IMR-90 (cell line): Measurements from ENCODE around the gene GOLT1B. TPM values are rescaled to one million over a fixed set of nuclear protein-coding genes. Genes with fewer than 3 reads are reported as not detected.

Experiments
- ATAC-seq: fragments of 200-7000 bp; cut with Tn5 transposase; 2 replicates; pipeline ENCODE4 v1.9.1; 2020; ENCODE audit warnings: low read depth, mild to moderate bottlenecking, moderate library complexity
- BruUV-seq: library from RNA; stranded (reverse); fragments of 400-500 nt; replicated peaks from 2 replicates; lab custom pipeline; 2021; lab: Mats Ljungman, UMichigan
- CTCF ChIA-PET: fragments of 300-600 bp; formaldehyde crosslinking; extraction: SDS; loops from one replicate; lab custom pipeline; 2021; ENCODE audit warnings: antibody characterized with exemption; lab: Yijun Ruan, JAX
- POLR2A ChIA-PET: fragments of 300-600 bp; sonication (Branson Sonifier 250); formaldehyde crosslinking; loops from one replicate; lab custom pipeline; 2022; ENCODE audit warnings: antibody characterized with exemption; ENCODE audit not compliant: unreplicated experiment; lab: Charles Lee
- DNase-seq: peaks from one replicate; pipeline ENCODE4 v3.0.0; 2013
- H2AFZ ChIP-seq: replicated peaks from 2 replicates; pipeline ENCODE3; 2013; ENCODE audit warnings: low read length, mild to moderate bottlenecking; ENCODE audit not compliant: poor library complexity
- H2AK5ac ChIP-seq: 2 replicates; pipeline ENCODE4 v1.6.1; 2013; ENCODE audit warnings: low read depth, low read length, inconsistent platforms
- H2AK9ac ChIP-seq: replicated peaks from 2 replicates; pipeline ENCODE3; 2013; ENCODE audit warnings: mild to moderate bottlenecking, low read depth, low read length, moderate library complexity; ENCODE audit not compliant: poor library complexity
- H2BK120ac ChIP-seq: 2 replicates; pipeline ENCODE4 v1.6.1; 2013; ENCODE audit warnings: low read depth, low read length, inconsistent platforms
- H2BK15ac ChIP-seq: 3 replicates; pipeline ENCODE4 v1.6.1; 2013; ENCODE audit warnings: low read depth, low read length, inconsistent platforms
- H2BK20ac ChIP-seq: 2 replicates; pipeline ENCODE4 v1.6.1; 2013; ENCODE audit warnings: low read depth, mild to moderate bottlenecking, inconsistent platforms, low read length, moderate library complexity
- H2BK5ac ChIP-seq: 2 replicates; pipeline ENCODE4 v1.6.1; 2013; ENCODE audit warnings: mild to moderate bottlenecking, low read depth, low read length, inconsistent platforms; ENCODE audit not compliant: poor library complexity, severe bottlenecking
- H3K14ac ChIP-seq: replicated peaks from 2 replicates; pipeline ENCODE4 v1.6.1; 2013; ENCODE audit warnings: low read depth, low read length, inconsistent platforms
- H3K18ac ChIP-seq: 2 replicates; pipeline ENCODE4 v1.6.1; 2013; ENCODE audit warnings: low read depth, low read length, control low read depth
- H3K23ac ChIP-seq: 2 replicates; pipeline ENCODE4 v1.6.1; 2013; ENCODE audit warnings: low read depth, low read length, inconsistent platforms
- H3K27ac ChIP-seq: 2 replicates; pipeline ENCODE4 v1.5.1; 2013; ENCODE audit warnings: mild to moderate bottlenecking, control low read depth, low read length; ENCODE audit not compliant: insufficient read depth
- H3K27me3 ChIP-seq: 2 replicates; pipeline ENCODE4 v1.6.1; 2013; ENCODE audit warnings: low read length; ENCODE audit not compliant: control insufficient read depth, insufficient read depth
- H3K36me3 ChIP-seq: 2 replicates; pipeline ENCODE4 v1.6.1; 2013; ENCODE audit warnings: low read length, mixed read lengths; ENCODE audit not compliant: control insufficient read depth, insufficient read depth
- H3K4ac ChIP-seq: 2 replicates; pipeline ENCODE4 v1.6.1; 2013; ENCODE audit warnings: low read depth, low read length, inconsistent platforms
- H3K4me1 ChIP-seq: 2 replicates; pipeline ENCODE4 v1.6.1; 2013; ENCODE audit warnings: low read length, mixed read lengths; ENCODE audit not compliant: control insufficient read depth, insufficient read depth
- H3K4me2 ChIP-seq: 2 replicates; pipeline ENCODE4 v1.6.1; 2013; ENCODE audit warnings: low read depth, mild to moderate bottlenecking, control low read depth, low read length, moderate library complexity
- H3K4me3 ChIP-seq: 2 replicates; pipeline ENCODE4 v1.5.1; 2013; ENCODE audit warnings: low read depth, mild to moderate bottlenecking, control low read depth, low read length, moderate library complexity; ENCODE audit not compliant: insufficient read depth
- H3K56ac ChIP-seq: 2 replicates; pipeline ENCODE4 v1.6.1; 2013; ENCODE audit warnings: low read length, inconsistent platforms; ENCODE audit not compliant: insufficient read depth; ENCODE audit errors: extremely low read depth
- H3K79me1 ChIP-seq, 2 experiments: 2 replicates each; pipeline ENCODE4 v1.6.1; 2013; ENCODE audit warnings: low read length in 2 of 2, inconsistent platforms in 1 of 2, low read depth in 1 of 2
- H3K9ac ChIP-seq: 2 replicates; pipeline ENCODE4 v1.6.1; 2013; ENCODE audit warnings: low read depth, low read length, control low read depth
- H3K9me1 ChIP-seq: 2 replicates; pipeline ENCODE4 v1.6.1; 2013; ENCODE audit warnings: low read length, inconsistent platforms; ENCODE audit not compliant: insufficient read depth
- H3K9me3 ChIP-seq: 2 replicates; pipeline ENCODE4 v1.6.1; 2013; ENCODE audit warnings: low read length; ENCODE audit not compliant: control insufficient read depth, insufficient read depth
- H4K20me1 ChIP-seq: 2 replicates; pipeline ENCODE4 v1.6.1; 2013; ENCODE audit warnings: low read length, inconsistent platforms; ENCODE audit not compliant: insufficient read depth
- H4K5ac ChIP-seq: 2 replicates; pipeline ENCODE4 v1.6.1; 2013; ENCODE audit warnings: mild to moderate bottlenecking, low read depth, low read length, control low read depth
- H4K8ac ChIP-seq, 2 experiments: 2 replicates each; pipeline ENCODE4 v1.6.1; 2013; ENCODE audit warnings: low read depth in 2 of 2, low read length in 2 of 2, control low read depth in 1 of 2, inconsistent platforms in 1 of 2
- H4K91ac ChIP-seq: 2 replicates; pipeline ENCODE4 v1.6.1; 2013; ENCODE audit warnings: low read depth, low read length, inconsistent platforms; ENCODE audit not compliant: insufficient read depth
- BHLHE40 ChIP-seq: fragments of 150-350 bp; IDR thresholded peaks from 2 replicates; pipeline ENCODE4 v1.6.1; 2016; ENCODE audit warnings: mild to moderate bottlenecking, low read depth, low read length
- CEBPB ChIP-seq: IDR thresholded peaks from 2 replicates; pipeline ENCODE4 v1.6.1; 2012; ENCODE audit warnings: low read depth, low read length, improper control_type of control experiment
- CHD1 ChIP-seq: IDR thresholded peaks from 2 replicates; pipeline ENCODE4 v1.6.1; 2012; ENCODE audit warnings: low read depth, low read length, improper control_type of control experiment
- ELK1 ChIP-seq: fragments of 150-350 bp; IDR thresholded peaks from 2 replicates; pipeline ENCODE4 v1.6.1; 2016; ENCODE audit warnings: low read depth, mild to moderate bottlenecking, low read length, moderate library complexity, borderline replicate concordance
- FOS ChIP-seq: fragments of 150-350 bp; IDR thresholded peaks from 2 replicates; pipeline ENCODE4 v1.6.1; 2016; ENCODE audit warnings: low read depth, low read length
- MAFK ChIP-seq: IDR thresholded peaks from 2 replicates; pipeline ENCODE4 v1.6.1; 2012; ENCODE audit warnings: low read depth, low read length, improper control_type of control experiment
- MAZ ChIP-seq: IDR thresholded peaks from 2 replicates; pipeline ENCODE4 v1.6.1; 2012; ENCODE audit warnings: low read depth, mild to moderate bottlenecking, low read length, improper control_type of control experiment, moderate library complexity, borderline replicate concordance
- MXI1 ChIP-seq: IDR thresholded peaks from 2 replicates; pipeline ENCODE4 v1.6.1; 2012; ENCODE audit warnings: low read depth, mild to moderate bottlenecking, low read length, moderate library complexity, borderline replicate concordance
- NFE2L2 ChIP-seq: fragments of 150-350 bp; IDR thresholded peaks from 2 replicates; pipeline ENCODE4 v1.6.1; 2016; ENCODE audit warnings: low read depth, mild to moderate bottlenecking, low read length
- POLR2A ChIP-seq: IDR thresholded peaks from 2 replicates; pipeline ENCODE4 v1.6.1; 2012; ENCODE audit warnings: mild to moderate bottlenecking, low read depth, low read length
- RAD21 ChIP-seq: IDR thresholded peaks from 2 replicates; pipeline ENCODE4 v1.6.1; 2012; ENCODE audit warnings: low read length, improper control_type of control experiment
- RCOR1 ChIP-seq: IDR thresholded peaks from 2 replicates; pipeline ENCODE4 v1.6.1; 2012; ENCODE audit warnings: mild to moderate bottlenecking, low read length, improper control_type of control experiment; ENCODE audit not compliant: insufficient replicate concordance
- RFX5 ChIP-seq: IDR thresholded peaks from 2 replicates; pipeline ENCODE4 v1.8.0; 2012; ENCODE audit warnings: low read depth, mild to moderate bottlenecking, low read length, moderate library complexity
- SMC3 ChIP-seq: fragments of 150-350 bp; IDR thresholded peaks from 2 replicates; pipeline ENCODE4 v1.6.1; 2016; ENCODE audit warnings: low read depth, mild to moderate bottlenecking, antibody characterized with exemption, low read length, moderate library complexity
- USF2 ChIP-seq: fragments of 150-350 bp; IDR thresholded peaks from 2 replicates; pipeline ENCODE4 v1.6.1; 2017; ENCODE audit warnings: mild to moderate bottlenecking, antibody characterized with exemption, low read length, low read depth
- WGBS, 2 experiments: methylation state at CpG; one replicate each; pipeline versions ENCODE4 v1.1.5 to v1.1.7; 2013; ENCODE audit warnings: missing lambda C conversion rate in 2 of 2; ENCODE audit not compliant: insufficient read length in 1 of 2; ENCODE audit errors: extremely low coverage in 2 of 2; 5-methylcytosine and 5-hydroxymethylcytosine counted together
- dilution Hi-C: fragments of 300-500 bp; cut with HindIII; formaldehyde crosslinking; loops from one replicate; pipeline ENCODE4 v1.14.3; 2018; ENCODE audit warnings: low sequenced_read_pairs; ENCODE audit not compliant: unreplicated experiment
- in situ Hi-C: fragments of 300-500 bp; cut with MboI; formaldehyde crosslinking; loops from 3 replicates; pipeline ENCODE4 v1.14.3; 2019; ENCODE audit warnings: low sequenced_read_pairs, inconsistent platforms, mixed read lengths
- intact Hi-C: fragments of 100-400 bp; cut with micrococcal nuclease; formaldehyde crosslinking; loops from 2 replicates; pipeline ENCODE4 v1.10.0; 2022
- polyA plus RNA-seq, 3 experiments: library from polyadenylated mRNA; depleted of rRNA; stranded (reverse); fragments of >200 nt; gene quantifications; 2 replicates each; pipeline ENCODE4 v1.2.3, GENCODE V29; 2012; ENCODE audit warnings: low replicate concordance in 1 of 3
- total RNA-seq: library from RNA; depleted of rRNA; stranded (reverse); fragments of >200 nt; gene quantifications from 2 replicates; pipeline ENCODE4 v1.2.3, GENCODE V29; 2012
- TF ChIP-seq, protein P1 (sequence below): conservative IDR thresholded peaks from 2 replicates; pipeline ENCODE4 v1.5.1; 2012; ENCODE audit warnings: mild to moderate bottlenecking, low read depth, low read length, improper control_type of control experiment

GOLT1B gene
- total and polyA plus RNA-seq, 2 of the 4 experiments (the other 2 are of a cell fraction): 27.2 to 50.5 TPM

DNA sequence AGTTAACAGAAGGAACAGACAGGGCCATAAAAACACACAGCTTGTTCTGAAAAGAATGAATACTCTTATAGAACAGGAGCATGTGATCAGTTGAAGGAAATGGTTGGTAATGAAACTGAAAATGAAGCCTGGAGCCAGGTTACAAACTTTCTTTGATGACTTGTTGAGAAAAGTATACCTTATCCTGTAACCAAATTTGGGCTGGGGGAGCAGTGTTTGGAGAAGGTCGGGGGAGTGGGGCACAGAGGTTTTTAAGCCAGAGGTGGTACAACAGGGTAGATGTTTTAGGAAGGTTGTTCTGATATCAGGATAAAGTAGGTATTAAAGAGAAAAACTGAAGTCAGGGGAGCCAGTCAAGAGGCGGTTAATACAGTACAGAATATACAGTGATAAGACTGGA lies 8.2 kb downstream of the GOLT1B start:
- Histone ChIP-seq H2BK120ac (no peak overlapping the region), H4K5ac (no peak overlapping the region), H2AFZ (no peak overlapping the region), H2BK5ac (no peak overlapping the region), H4K91ac (no peak overlapping the region), H3K4me2 (no peak overlapping the region), H2AK9ac (no peak overlapping the region), H2BK20ac (no peak overlapping the region), H3K18ac (no peak overlapping the region), H4K8ac (no peak overlapping the region), H3K9me1 (no peaks in the 10 kb centered on the region), H3K14ac (no peak overlapping the region), H2AK5ac (no peak overlapping the region), H3K4me3 (no peak overlapping the region), H2BK15ac (no peak overlapping the region), H3K4ac (no peak overlapping the region), H3K23ac (no peak overlapping the region), H4K20me1 (peaks cover 6% of the 10 kb centered on the region; the same call in 1 of the 2 replicates), H3K9ac (no peak overlapping the region), H3K27ac (no peak overlapping the region), H3K27me3 (no peaks in the 10 kb centered on the region), H3K4me1 (no peaks in the 10 kb centered on the region), H3K56ac (no peak overlapping the region), H3K9me3 (no peaks in the 10 kb centered on the region), H3K79me1 (peaks cover 7 to 17% of the 10 kb centered on the region in 2 experiments; a peak in 3 of 4 replicates), H3K36me3 (peaks cover 19% of the 10 kb centered on the region)
- dilution Hi-C loops: no loop called here
- ATAC-seq (no peak), DNase-seq (no peak)
- BruUV-seq: no TSS peak
- WGBS, 2 experiments: 0% methylated on average over 1 of the region's 2 CpGs; no CpG with 5 or more reads in 1 of the 2 experiments
- ChIA-PET CTCF (no interaction called here), POLR2A (interaction anchor here (0.7 kb wide), 1 partner anchor 677 kb away, joined by 18 read pairs; no protein-coding TSS in a partner anchor)
- in situ Hi-C loops: loop anchor here (10.0 kb wide), 1 partner anchor 135 kb away; no protein-coding TSS in a partner anchor
- TF ChIP-seq MXI1 (no peak), ELK1 (no peak), CHD1 (no peak), CEBPB (no peak), NFE2L2 (no peak), RFX5 (no peak), FOS (no peak), RAD21 (no peak), RCOR1 (no peak), MAZ (no peak), POLR2A (no peak), SMC3 (no peak), USF2 (no peak), BHLHE40 (no peak), MAFK (no peak)
- TF ChIP-seq, protein P1, sequence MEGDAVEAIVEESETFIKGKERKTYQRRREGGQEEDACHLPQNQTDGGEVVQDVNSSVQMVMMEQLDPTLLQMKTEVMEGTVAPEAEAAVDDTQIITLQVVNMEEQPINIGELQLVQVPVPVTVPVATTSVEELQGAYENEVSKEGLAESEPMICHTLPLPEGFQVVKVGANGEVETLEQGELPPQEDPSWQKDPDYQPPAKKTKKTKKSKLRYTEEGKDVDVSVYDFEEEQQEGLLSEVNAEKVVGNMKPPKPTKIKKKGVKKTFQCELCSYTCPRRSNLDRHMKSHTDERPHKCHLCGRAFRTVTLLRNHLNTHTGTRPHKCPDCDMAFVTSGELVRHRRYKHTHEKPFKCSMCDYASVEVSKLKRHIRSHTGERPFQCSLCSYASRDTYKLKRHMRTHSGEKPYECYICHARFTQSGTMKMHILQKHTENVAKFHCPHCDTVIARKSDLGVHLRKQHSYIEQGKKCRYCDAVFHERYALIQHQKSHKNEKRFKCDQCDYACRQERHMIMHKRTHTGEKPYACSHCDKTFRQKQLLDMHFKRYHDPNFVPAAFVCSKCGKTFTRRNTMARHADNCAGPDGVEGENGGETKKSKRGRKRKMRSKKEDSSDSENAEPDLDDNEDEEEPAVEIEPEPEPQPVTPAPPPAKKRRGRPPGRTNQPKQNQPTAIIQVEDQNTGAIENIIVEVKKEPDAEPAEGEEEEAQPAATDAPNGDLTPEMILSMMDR: no peak
- intact Hi-C loops: no loop called here
